Panc1 (cell line): Measurements from ENCODE around the gene RABL6. TPM values are rescaled to one million over a fixed set of nuclear protein-coding genes. Genes with fewer than 3 reads are reported as not detected.

Experiments used
- ATAC-seq: fragments of 200-7000 bp; cut with Tn5 transposase; 2 replicates; pipeline ENCODE4 v1.9.1; 2020; ENCODE audit warnings: mild to moderate bottlenecking, moderate library complexity
- BruUV-seq: library from RNA; stranded (reverse); fragments of 400-500 nt; replicated peaks from 2 replicates; lab custom pipeline; 2021; lab: Mats Ljungman, UMichigan
- CTCF ChIA-PET: fragments of 300-600 bp; sonication (Branson Sonifier 250); formaldehyde crosslinking; loops from one replicate; lab custom pipeline; 2022; ENCODE audit warnings: antibody characterized with exemption; lab: Charles Lee
- POLR2A ChIA-PET: fragments of 300-600 bp; sonication (Branson Sonifier 250); formaldehyde crosslinking; loops from one replicate; lab custom pipeline; 2022; ENCODE audit warnings: antibody characterized with exemption; lab: Charles Lee
- DNase-seq: peaks from one replicate; pipeline ENCODE4 v3.0.0-alpha.2; 2010; ENCODE audit warnings: low read depth, low spot score
- H3K27ac ChIP-seq: 2 replicates; pipeline ENCODE4 v1.5.1; 2011; ENCODE audit warnings: mild to moderate bottlenecking, low read length, inconsistent platforms
- H3K27me3 ChIP-seq: fragments of 200-500 bp; sonication (Bioruptor generic); 2 replicates; pipeline ENCODE4 v1.6.0; 2014; ENCODE audit warnings: low read length, inconsistent platforms; ENCODE audit not compliant: control insufficient read depth, insufficient read depth
- H3K36me3 ChIP-seq: fragments of 200-500 bp; sonication (Bioruptor generic); 2 replicates; pipeline ENCODE4 v1.5.1; 2014; ENCODE audit warnings: inconsistent platforms, mild to moderate bottlenecking, low read length, moderate library complexity; ENCODE audit not compliant: control insufficient read depth, insufficient read depth
- H3K4me1 ChIP-seq: 2 replicates; pipeline ENCODE4 v1.5.1; 2011; ENCODE audit warnings: inconsistent platforms, mild to moderate bottlenecking, low read length, moderate library complexity; ENCODE audit not compliant: control insufficient read depth, insufficient read depth
- H3K4me3 ChIP-seq, 2 experiments: 2 replicates each; pipeline ENCODE4 v1.5.1; 2011 to 2012; ENCODE audit warnings: low read depth in 2 of 2, low read length in 2 of 2, mild to moderate bottlenecking in 2 of 2, inconsistent platforms in 1 of 2, moderate library complexity in 1 of 2
- H3K9me3 ChIP-seq: fragments of 200-500 bp; sonication (Bioruptor generic); 2 replicates; pipeline ENCODE4 v1.5.1; 2014; ENCODE audit warnings: low read depth, mild to moderate bottlenecking, inconsistent platforms, low read length, moderate library complexity; ENCODE audit not compliant: control insufficient read depth, insufficient read depth
- CTCF ChIP-seq: fragments of 450-650 bp; IDR thresholded peaks from 2 replicates; pipeline ENCODE4 v1.5.1; 2017; ENCODE audit warnings: mild to moderate bottlenecking
- POLR2AphosphoS5 ChIP-seq: IDR thresholded peaks from 2 replicates; pipeline ENCODE4 v1.6.1; 2012; ENCODE audit warnings: mild to moderate bottlenecking, low read depth, low read length, moderate library complexity
- REST ChIP-seq, 2 experiments: IDR thresholded peaks; 2 replicates each; pipeline ENCODE4 v1.6.1; 2011 to 2012; ENCODE audit warnings: low read depth in 2 of 2, control low read depth in 1 of 2, low read length in 1 of 2, mild to moderate bottlenecking in 1 of 2, moderate library complexity in 1 of 2; ENCODE audit not compliant: insufficient read depth in 1 of 2
- SIN3A ChIP-seq: IDR thresholded peaks from 2 replicates; pipeline ENCODE4 v1.6.1; 2012; ENCODE audit warnings: low read depth, mild to moderate bottlenecking, low read length, moderate library complexity, borderline replicate concordance; ENCODE audit not compliant: insufficient read depth
- TCF7L2 ChIP-seq: IDR thresholded peaks from 2 replicates; pipeline ENCODE4 v1.6.1; 2011; ENCODE audit warnings: mild to moderate bottlenecking, low read depth, low read length, inconsistent platforms
- in situ Hi-C: cut with HindIII; loops from 2 replicates; pipeline ENCODE4 v1.10.0; 2016; ENCODE audit warnings: low sequenced_read_pairs, low pct_unique_long_range_greater_than_20kb
- intact Hi-C: fragments of 100-400 bp; cut with micrococcal nuclease; formaldehyde crosslinking; loops from one replicate; pipeline ENCODE4 v1.10.0; 2022; ENCODE audit not compliant: unreplicated experiment
- total RNA-seq: library from RNA; stranded (reverse); gene quantifications from one replicate; pipeline ENCODE4 v1.2.1, GENCODE V29; 2021; ENCODE audit not compliant: unreplicated experiment

Gene RABL6
- total RNA-seq, 1 experiment from 2014 or later, result 106 TPM

GRCh38 chr9:136847088-136847825 is 39.5 kb downstream of the RABL6 start:
- in situ Hi-C loops, result no loop called here
- POLR2A ChIA-PET, result interaction anchor here (0.6 kb wide), 1 partner anchor 235 kb away, joined by 10 read pairs; no protein-coding TSS in a partner anchor
- H3K4me1 ChIP-seq, result peaks cover 15% of the 10 kb centered on the region
- H3K27me3 ChIP-seq, result no peaks in the 10 kb centered on the region
- H3K27ac ChIP-seq, result peak overlapping the region; percentile 83; the same call in 1 of the 2 replicates
- TF ChIP-seq CTCF (no peak), POLR2AphosphoS5 (no peak), REST (IDR thresholded peaks at IDR 0.05; ENCODE audit: insufficient read depth in 1 of 2, low read depth in 2 of 2, low read length in 1 of 2) (no peak), TCF7L2 (no peak), SIN3A (no peak)
- peak overlapping the region; percentile 69 to 83 for H3K4me3 ChIP-seq
- BruUV-seq, result no TSS peak
- ATAC-seq, result no peak
- CTCF ChIA-PET, result no interaction called here
- DNase-seq, result no peak
- intact Hi-C loops, result no loop called here
- no peaks in the 10 kb centered on the region for H3K9me3 ChIP-seq
- no peaks in the 10 kb centered on the region for H3K36me3 ChIP-seq

- in situ Hi-C loops, result no loop called here
- BruUV-seq, result no TSS peak
- Histone ChIP-seq H3K9me3 (no peaks in the 10 kb centered on the region), H3K36me3 (no peaks in the 10 kb centered on the region), H3K4me1 (peaks cover 15% of the 10 kb centered on the region), H3K4me3 (peak overlapping the region; percentile 69 to 83), H3K27ac (peak overlapping the region; percentile 83), H3K27me3 (no peaks in the 10 kb centered on the region)
- POLR2A ChIA-PET, result interaction anchor here (0.6 kb wide), 1 partner anchor 234 kb away, joined by 10 read pairs; no protein-coding TSS in a partner anchor
- ATAC-seq, result peak; percentile 59
- CTCF ChIA-PET, result no interaction called here
- intact Hi-C loops, result no loop called here
- no peak for DNase-seq
- TF ChIP-seq REST (IDR thresholded peaks at IDR 0.05; ENCODE audit: insufficient read depth in 1 of 2, low read depth in 2 of 2, low read length in 1 of 2) (no peak), SIN3A (no peak; the same call in 1 of the 2 replicates), TCF7L2 (no peak), POLR2AphosphoS5 (no peak; the same call in 1 of the 2 replicates), CTCF (no peak)
Observed at GRCh38 chr9:136847826-136848392, 40.2 kb downstream of the RABL6 start.
